ENCODE results near the gene RGS13.

The RGS13 gene

GRCh38 chr1:192709544-192709943 lies 73.6 kb downstream of the RGS13 start:
- no peak for DNase-seq (ENCODE audit: low spot score)
- no peaks in the 10 kb centered on the region for H3K27me3 Mint-ChIP-seq (ENCODE audit: low read depth)
- no peaks in the 10 kb centered on the region for H3K4me1 Mint-ChIP-seq (ENCODE audit: low read depth)
- no peak overlapping the region for H3K27ac Mint-ChIP-seq
- H3K9me3 Mint-ChIP-seq, result no peaks in the 10 kb centered on the region
- H3K4me3 Mint-ChIP-seq, result no peak overlapping the region
- H3K36me3 Mint-ChIP-seq (ENCODE audit: low read depth), result no peaks in the 10 kb centered on the region
